Coronary artery (tissue), 2 donors: Measurements from ENCODE around the gene KCNQ1.

Experiments
- DNase-seq: peaks from one replicate; pipeline ENCODE4 v3.0.0-alpha.2; 2017; ENCODE audit warnings: low spot score
- H3K27ac ChIP-seq, 2 donors: fragments of 200-600 bp; sonication (generic); one replicate each; pipeline ENCODE4 v1.5.1; 2016 to 2019
- H3K4me3 ChIP-seq: fragments of 200-600 bp; sonication (generic); 2 replicates; pipeline ENCODE4 v1.5.1; 2016; ENCODE audit warnings: mild to moderate bottlenecking, moderate library complexity
- TF ChIP-seq, protein P1 (sequence below): fragments of 200-600 bp; sonication (generic); IDR thresholded peaks from one replicate; pipeline ENCODE4 v1.5.1; 2019; ENCODE audit warnings: antibody characterized with exemption

Gene KCNQ1

DNA sequence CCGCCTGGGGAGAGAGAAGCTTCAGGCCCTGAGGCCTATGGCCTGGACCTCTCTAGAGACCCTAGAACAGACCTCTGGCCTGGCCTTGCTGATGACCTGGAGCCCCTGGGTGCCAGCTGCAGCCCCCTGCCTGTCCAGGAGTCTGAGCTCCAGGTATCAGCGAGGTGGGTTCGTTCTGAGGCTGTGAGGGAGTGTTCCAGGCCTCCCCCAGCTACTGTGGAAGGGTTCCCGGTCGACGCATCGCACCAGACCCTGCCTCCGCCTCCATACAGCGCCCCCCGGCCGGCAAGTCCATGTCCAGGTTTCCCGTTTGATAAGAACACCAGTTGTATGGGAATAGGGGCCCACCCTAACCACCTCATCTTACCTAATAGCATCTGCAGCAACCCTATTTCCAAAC is 111.1 kb downstream of the KCNQ1 start:
- Histone ChIP-seq H3K4me3 (no peak overlapping the region), H3K27ac (no peak overlapping the region)
- no peak for DNase-seq
- TF ChIP-seq, protein P1, sequence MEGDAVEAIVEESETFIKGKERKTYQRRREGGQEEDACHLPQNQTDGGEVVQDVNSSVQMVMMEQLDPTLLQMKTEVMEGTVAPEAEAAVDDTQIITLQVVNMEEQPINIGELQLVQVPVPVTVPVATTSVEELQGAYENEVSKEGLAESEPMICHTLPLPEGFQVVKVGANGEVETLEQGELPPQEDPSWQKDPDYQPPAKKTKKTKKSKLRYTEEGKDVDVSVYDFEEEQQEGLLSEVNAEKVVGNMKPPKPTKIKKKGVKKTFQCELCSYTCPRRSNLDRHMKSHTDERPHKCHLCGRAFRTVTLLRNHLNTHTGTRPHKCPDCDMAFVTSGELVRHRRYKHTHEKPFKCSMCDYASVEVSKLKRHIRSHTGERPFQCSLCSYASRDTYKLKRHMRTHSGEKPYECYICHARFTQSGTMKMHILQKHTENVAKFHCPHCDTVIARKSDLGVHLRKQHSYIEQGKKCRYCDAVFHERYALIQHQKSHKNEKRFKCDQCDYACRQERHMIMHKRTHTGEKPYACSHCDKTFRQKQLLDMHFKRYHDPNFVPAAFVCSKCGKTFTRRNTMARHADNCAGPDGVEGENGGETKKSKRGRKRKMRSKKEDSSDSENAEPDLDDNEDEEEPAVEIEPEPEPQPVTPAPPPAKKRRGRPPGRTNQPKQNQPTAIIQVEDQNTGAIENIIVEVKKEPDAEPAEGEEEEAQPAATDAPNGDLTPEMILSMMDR = no peak

DNA sequence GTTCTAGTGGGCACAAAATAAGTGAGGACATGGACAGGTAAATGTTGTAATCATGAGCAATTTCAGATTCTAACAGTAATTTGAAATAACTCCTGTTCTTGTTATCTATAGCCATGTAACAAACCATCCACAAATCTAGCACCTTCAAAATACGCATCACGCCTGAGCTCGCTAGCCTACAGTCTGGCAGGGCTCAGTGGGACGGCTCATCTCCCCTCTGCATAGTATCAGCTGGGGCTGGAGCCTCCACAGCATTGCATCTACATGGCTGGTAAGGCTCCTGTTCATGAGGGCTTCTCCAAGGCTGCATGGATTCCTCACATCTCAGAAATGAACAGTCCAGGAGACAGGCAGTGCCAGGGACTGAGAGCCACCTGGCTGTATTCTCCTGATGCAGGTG is 112.6 kb downstream of the KCNQ1 start:
- TF ChIP-seq, protein P1 = no peak

DNA sequence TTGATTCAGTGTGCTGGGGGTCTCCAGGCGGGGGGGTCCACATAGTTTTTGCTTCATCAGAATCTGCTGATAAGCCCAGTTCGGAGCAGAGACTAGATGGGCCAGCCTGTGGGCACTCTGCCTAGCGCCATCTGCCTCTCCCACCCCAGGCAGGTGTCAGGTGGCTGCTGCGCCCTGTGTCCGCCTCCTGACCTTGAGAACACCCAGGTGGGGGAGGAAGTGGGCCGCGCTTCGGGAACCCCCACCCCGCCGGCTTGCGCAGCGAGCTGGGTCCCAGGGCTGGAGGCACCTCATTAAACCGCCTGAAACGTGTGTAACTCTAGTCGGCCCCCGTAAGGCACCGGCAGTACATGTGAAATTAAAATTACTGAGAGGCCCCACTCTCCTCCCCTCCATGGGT is 113.6 kb downstream of the KCNQ1 start:
- Histone ChIP-seq H3K4me3 (no peak overlapping the region), H3K27ac (no peak overlapping the region)
- TF ChIP-seq, protein P1 = no peak
- DNase-seq = no peak

More for the DNA sequence above, 112.6 kb downstream of the KCNQ1 start:
- no peak overlapping the region for H3K27ac ChIP-seq
- no peak overlapping the region for H3K4me3 ChIP-seq
- DNase-seq = no peak

GRCh38 chr11:2558861-2559526 is 114.2 kb downstream of the KCNQ1 start:
- TF ChIP-seq, protein P1 = no peak
- no peak overlapping the region for H3K4me3 ChIP-seq
- no peak overlapping the region for H3K27ac ChIP-seq
- no peak for DNase-seq

DNA sequence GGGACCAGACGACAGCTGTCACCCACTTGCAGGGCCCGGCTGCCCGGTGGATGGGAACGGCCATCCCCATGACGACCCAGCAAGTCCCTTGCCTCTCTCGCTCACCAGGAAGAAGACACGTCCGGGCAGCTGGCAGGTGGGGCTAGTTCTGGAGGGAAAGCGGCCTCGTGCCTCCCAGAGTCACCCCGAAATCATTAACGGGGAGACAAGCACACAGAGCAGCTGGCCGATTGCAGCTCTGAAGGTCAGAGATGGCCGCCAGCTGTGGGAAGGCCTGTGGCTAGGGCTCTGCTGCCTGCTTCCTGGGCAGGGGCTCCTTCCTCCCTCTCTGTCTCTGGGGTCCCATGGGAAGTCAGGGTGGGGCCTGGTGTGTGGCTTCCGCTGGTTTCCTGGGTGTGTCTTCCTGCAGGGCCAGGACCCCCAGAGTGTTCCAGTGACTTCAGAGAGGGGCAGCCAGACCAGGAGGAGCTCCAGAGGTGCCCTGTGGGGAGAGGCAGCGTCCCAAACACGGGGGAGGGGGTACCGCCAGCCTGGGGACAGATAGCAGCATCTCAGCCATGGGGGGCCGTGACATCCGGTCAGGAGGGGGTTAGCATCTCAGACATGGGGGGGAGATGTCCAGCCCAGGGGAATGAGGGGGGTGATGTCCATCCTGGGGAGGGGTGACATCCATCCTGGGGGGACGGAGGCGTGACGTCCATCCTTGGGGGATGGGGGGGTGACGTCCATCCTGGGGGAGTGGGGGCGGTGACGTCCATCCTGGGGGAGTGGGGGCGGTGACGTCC is 114.9 kb downstream of the KCNQ1 start:
- TF ChIP-seq, protein P1 = no peak
- H3K4me3 ChIP-seq = no peak overlapping the region
- H3K27ac ChIP-seq = no peak overlapping the region
- no peak for DNase-seq

- TF ChIP-seq, protein P1 = no peak
- H3K4me3 ChIP-seq = no peak overlapping the region
- DNase-seq = no peak
- H3K27ac ChIP-seq = no peak overlapping the region
These were observed 117.1 kb downstream of the KCNQ1 start for GRCh38 chr11:2561696-2562581.
